HG02852 (cell line): ENCODE results near the gene GABRP.
"Not testable (repeated sequence)": the region's sequence is repeated elsewhere in the genome, so short reads cannot be mapped to it uniquely, and the experiment has no call there.

Source experiments
- ATAC-seq: cut with Tn5 transposase; IDR thresholded peaks from one replicate; pipeline ENCODE4 v1.9.1; 2021; ENCODE audit warnings: mild to moderate bottlenecking, moderate library complexity; ENCODE audit not compliant: unreplicated experiment

The GABRP gene

GRCh38 chr5:170754508-170754907, 29.0 kb upstream of the GABRP start:
- not testable (repeated sequence) for ATAC-seq

GRCh38 chr5:170755679-170756456, 27.7 kb upstream of the GABRP start:
- ATAC-seq, result no peak

GRCh38 chr5:170756691-170757090, 26.8 kb upstream of the GABRP start:
- no peak for ATAC-seq

- ATAC-seq, result no peak
These were observed 26.3 kb upstream of the GABRP start for GRCh38 chr5:170757182-170757601.

DNA sequence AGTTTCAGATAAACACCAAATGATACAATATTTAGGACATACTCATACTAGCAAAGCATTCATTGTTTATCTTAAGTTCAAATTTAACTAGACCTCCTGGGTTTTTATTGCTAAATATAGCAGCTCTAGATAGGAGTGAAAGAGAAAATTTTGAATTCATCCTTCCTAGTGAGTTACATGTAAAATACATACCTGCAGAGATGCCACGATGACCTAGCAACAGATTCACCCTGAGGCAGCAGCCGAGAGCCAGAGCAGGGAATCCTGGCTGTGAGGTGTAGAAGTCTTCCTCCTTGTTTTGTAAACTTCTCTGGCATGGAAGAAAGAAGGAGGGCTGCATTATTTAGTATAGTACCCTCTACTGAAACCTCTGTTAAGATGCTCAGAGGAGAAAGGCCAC, 25.9 kb upstream of the GABRP start:
- no peak for ATAC-seq

- ATAC-seq, result no peak
These were observed 25.0 kb upstream of the GABRP start for GRCh38 chr5:170758481-170758880.

GRCh38 chr5:170760113-170760512, 23.4 kb upstream of the GABRP start:
- no peak for ATAC-seq

DNA sequence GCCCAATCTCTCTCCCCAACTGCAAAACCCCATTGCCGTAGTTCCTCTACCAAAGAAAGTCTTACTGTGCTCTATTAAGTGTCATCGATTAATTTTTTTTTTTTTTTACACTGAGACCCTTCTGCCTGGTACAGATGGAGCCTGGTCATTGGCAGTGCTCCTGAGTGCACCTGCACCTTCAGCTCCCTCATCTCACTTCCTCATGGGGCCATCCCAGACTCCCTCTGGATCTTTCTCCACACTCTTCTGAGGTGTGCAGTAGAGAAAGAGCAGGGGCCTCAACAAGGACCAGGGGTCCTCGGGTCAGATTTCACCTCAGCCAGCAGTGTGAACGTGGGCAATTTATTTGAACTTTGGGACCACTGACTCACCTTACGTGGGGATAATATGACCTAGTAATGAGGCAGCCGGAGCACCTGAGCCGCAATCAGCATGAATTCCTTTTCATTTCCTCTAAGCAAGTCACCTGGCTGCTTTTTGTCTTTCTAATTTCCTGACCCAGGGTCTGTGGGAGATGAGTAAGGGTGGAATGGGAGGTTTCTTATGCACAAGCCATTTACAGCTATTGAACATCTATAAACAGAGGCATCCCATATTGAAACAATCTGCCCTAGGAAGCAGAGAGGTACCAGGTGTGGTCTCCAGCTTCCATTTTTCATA, 22.3 kb upstream of the GABRP start:
- no peak for ATAC-seq

GRCh38 chr5:170761708-170762066, 21.8 kb upstream of the GABRP start:
- ATAC-seq, result no peak

GRCh38 chr5:170762298-170762697, 21.2 kb upstream of the GABRP start:
- not testable (repeated sequence) for ATAC-seq

DNA sequence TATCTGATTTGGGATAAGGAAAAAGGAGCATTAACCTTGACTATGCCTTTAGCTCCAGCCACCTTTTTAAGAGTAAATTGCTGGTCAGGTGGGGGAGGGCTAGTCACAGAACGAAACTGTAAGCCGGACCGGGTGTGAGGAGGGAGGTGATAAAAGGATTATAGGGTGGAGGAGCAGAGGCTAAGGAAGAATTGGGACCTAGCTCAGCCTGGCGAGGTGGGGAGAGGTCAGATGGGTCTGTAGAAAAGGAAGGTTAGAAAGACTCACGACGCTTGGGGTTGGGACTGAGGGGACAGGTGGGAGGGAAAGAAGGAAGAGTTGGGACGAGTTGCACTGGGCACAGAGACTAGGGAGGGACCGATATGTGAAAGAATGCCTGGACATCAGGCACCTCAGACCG, 17.7 kb upstream of the GABRP start:
- not testable (repeated sequence) for ATAC-seq

GRCh38 chr5:170769246-170769645, 14.3 kb upstream of the GABRP start:
- ATAC-seq, result no peak

GRCh38 chr5:170769898-170770416, 13.6 kb upstream of the GABRP start:
- no peak for ATAC-seq

GRCh38 chr5:170771496-170771895, 12.0 kb upstream of the GABRP start:
- no peak for ATAC-seq

DNA sequence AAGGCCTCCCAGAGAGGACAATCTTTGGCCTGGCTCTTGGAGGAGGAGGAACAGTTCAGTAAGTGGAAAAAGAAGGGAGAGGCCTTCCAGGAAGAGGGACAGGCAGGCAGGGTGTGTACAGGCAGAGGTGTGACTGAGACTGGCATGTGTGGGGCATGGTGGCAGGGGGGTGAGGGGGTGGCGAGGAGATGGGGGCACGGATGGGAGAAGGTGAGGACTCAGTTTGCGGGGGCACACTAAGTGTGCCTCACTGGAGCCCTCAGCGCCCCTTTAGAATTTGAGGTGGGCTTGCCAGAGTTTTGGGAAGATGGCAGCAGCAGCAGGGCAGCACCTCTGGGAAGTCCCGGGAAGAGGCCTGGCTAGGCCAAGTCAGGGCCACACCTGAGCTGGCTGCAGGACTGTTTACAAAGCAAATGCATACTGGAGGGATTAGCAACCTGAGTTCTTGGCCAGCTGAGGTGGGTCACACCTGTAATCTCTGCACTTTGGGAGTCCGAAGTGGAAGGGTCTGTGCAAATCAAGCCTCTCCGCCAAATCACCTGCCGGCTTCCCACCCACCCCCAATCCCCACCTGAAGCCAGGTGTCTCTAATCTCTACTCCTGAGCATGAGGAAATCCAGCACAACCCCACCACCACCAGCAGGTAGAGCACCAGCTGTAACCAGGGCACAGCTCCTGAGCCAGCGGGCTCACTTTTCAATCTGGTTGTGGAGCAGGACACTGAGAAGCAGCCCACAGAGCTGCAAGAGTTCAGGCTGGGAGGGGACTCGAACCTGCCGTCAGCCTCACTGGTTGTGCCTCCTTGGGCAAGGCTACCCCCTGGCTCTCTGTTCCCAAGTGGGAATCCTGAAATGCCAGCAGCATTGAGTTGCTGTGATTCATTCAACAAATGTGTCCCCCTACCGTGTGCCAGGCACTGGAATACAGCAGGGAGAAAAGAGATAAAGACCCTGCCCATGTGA, 10.2 kb upstream of the GABRP start:
- ATAC-seq, result no peak

DNA sequence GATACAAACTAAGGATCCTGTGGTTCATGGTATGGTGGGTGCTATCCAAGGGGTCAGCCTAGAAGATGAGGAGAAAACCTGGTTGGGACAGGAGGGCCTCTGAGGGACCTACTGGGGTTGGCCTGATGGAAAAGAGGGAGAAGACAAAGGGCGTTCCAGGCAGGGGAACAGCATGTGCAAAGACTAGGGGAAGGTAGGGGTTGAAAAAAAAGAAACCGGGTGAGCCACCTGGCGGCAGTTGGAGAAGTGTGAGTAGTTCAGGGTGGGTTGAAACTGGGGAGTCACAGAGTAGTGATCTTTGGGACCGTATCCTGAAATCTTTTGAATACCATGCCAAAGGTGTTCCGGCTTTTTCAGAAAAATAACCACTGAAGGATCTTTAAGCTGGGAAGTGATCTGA, 8.7 kb upstream of the GABRP start:
- no peak for ATAC-seq

GRCh38 chr5:170781946-170782345, 1.6 kb upstream of the GABRP start:
- no peak for ATAC-seq

GRCh38 chr5:170782438-170782837, 1.1 kb upstream of the GABRP start:
- no peak for ATAC-seq

- no peak for ATAC-seq
These were observed 1.9 kb downstream of the GABRP start for GRCh38 chr5:170785416-170785815.

DNA sequence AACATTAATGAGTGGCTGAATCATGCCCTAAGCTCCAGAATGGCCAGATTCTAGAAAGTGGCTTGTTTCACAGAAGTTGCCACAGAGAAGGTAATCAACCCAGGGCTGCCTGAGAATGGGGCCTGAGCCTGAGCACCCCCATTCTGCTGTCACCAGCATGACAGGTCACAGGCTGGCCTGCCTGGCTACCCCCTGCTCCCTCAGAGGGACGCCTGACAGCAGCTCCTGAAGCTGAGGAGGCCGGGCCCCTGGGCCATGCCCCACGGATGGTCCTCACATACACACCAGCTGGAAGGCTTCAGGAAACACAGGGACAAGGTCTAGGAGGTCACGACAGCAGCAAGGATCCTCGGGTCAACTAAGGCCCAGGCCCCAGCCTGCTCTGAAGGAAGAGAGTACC, 3.7 kb downstream of the GABRP start:
- no peak for ATAC-seq

GRCh38 chr5:170788626-170789304, 5.2 kb downstream of the GABRP start:
- no peak for ATAC-seq
